DOHH2 (cell line): ENCODE measurements around the gene COQ10A.

ENCODE experiments used
- CTCF ChIP-seq: fragments of 200-600 bp; sonication (generic); IDR thresholded peaks from one replicate; pipeline ENCODE4 v1.5.1; 2014; ENCODE audit warnings: antibody characterized with exemption, mild to moderate bottlenecking, low read depth, low read length; ENCODE audit not compliant: poor library complexity, severe bottlenecking
- EZH2phosphoT487 ChIP-seq: fragments of 200-600 bp; sonication (generic); IDR thresholded peaks from 2 replicates; pipeline ENCODE4 v1.6.1; 2017; ENCODE audit warnings: borderline replicate concordance, mild to moderate bottlenecking, antibody characterized with exemption, low read length, moderate library complexity, mixed read lengths

- peak; percentile 42 for TF ChIP-seq CTCF
- no peak for TF ChIP-seq EZH2phosphoT487
Measured at GRCh38 chr12:56317675-56318074, 50.9 kb downstream of the COQ10A start.
